ENCODE results near the gene RAB6A.
A peak's percentile ranks its signal among the peaks of the same experiment; 100 is the strongest.

The RAB6A gene

DNA sequence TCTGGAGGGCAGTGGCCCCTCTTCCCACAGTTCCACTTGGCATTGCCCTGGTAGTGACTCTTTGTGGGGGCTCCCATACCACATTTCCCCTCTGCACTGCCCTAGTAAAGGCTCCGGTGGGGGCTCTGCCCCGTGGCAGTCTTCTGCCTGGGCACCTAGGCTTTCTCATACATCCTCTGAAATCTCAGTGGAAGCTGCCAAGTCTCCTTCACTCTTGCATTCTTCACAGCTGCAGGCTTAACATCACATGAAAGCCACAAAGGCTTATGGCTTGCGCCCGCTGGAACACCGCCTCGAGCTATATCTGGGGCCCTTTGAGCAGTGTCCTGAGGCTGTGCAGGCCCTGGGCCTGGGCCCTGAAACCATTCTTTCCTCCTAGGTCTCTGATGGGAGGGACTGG lies 89.2 kb downstream of the RAB6A start:
- Histone ChIP-seq H3K36me3 (ENCODE audit: control insufficient read depth, insufficient read depth, low read length) (no peaks in the 10 kb centered on the region), H3K27ac (ENCODE audit: low read length) (no peak overlapping the region)
- no CpG with 5 or more reads among the region's 6 CpGs for whole genome bisulfite sequencing (ENCODE audit: insufficient coverage, insufficient read length)

DNA sequence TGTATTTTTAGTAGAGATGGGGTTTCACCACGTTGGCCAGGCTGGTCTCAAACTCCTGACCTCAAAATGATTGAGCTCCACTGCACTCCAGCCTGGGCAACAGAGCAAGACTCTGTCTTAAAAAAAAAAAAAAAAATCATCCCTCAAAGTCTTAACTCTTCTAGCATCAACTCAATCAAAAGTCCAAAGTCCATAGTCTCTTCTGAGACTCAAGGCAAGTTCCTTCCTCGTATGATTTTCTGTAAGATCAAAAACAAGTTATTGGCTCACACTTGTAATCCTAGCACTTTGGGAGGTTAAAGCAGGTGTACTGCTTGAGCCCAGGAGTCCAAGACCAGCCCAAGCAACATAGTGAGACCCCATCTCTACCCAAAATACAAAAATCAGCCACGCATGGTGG lies 90.1 kb downstream of the RAB6A start:
- Histone ChIP-seq H3K27ac (ENCODE audit: low read length) (no peak overlapping the region), H3K27me3 (ENCODE audit: control insufficient read depth, insufficient read depth, low read length) (no peaks in the 10 kb centered on the region), H3K36me3 (ENCODE audit: control insufficient read depth, insufficient read depth, low read length) (no peaks in the 10 kb centered on the region), H3K4me3 (ENCODE audit: low read length) (no peak overlapping the region), H3K9me3 (ENCODE audit: control insufficient read depth, insufficient read depth, low read length) (no peaks in the 10 kb centered on the region), H3K4me1 (ENCODE audit: control insufficient read depth, insufficient read depth, low read length) (no peaks in the 10 kb centered on the region)
- no peak for DNase-seq (ENCODE audit: low read depth, low spot score)
- no CpG with 5 or more reads among the region's 3 CpGs for WGBS (ENCODE audit: insufficient coverage, insufficient read length)

More for the DNA sequence above, 89.2 kb downstream of the RAB6A start:
- H3K27me3 ChIP-seq (ENCODE audit: control insufficient read depth, insufficient read depth, low read length) = no peaks in the 10 kb centered on the region
- no peak overlapping the region for H3K4me3 ChIP-seq (ENCODE audit: low read length)
- no peak for DNase-seq (ENCODE audit: low read depth, low spot score)
- H3K4me1 ChIP-seq (ENCODE audit: control insufficient read depth, insufficient read depth, low read length) = no peaks in the 10 kb centered on the region
- no peaks in the 10 kb centered on the region for H3K9me3 ChIP-seq (ENCODE audit: control insufficient read depth, insufficient read depth, low read length)

- no peaks in the 10 kb centered on the region for H3K36me3 ChIP-seq (ENCODE audit: control insufficient read depth, insufficient read depth, low read length)
- no peaks in the 10 kb centered on the region for H3K9me3 ChIP-seq (ENCODE audit: control insufficient read depth, insufficient read depth, low read length)
- H3K27me3 ChIP-seq (ENCODE audit: control insufficient read depth, insufficient read depth, low read length) = no peaks in the 10 kb centered on the region
- no peak overlapping the region for H3K27ac ChIP-seq (ENCODE audit: low read length)
- WGBS (ENCODE audit: insufficient coverage, insufficient read length) = no CpG with 5 or more reads among the region's 1 CpG
- no peak for DNase-seq (ENCODE audit: low read depth, low spot score)
- no peaks in the 10 kb centered on the region for H3K4me1 ChIP-seq (ENCODE audit: control insufficient read depth, insufficient read depth, low read length)
- no peak overlapping the region for H3K4me3 ChIP-seq (ENCODE audit: low read length)
These were observed 93.0 kb downstream of the RAB6A start for GRCh38 chr11:73667891-73668290.

DNA sequence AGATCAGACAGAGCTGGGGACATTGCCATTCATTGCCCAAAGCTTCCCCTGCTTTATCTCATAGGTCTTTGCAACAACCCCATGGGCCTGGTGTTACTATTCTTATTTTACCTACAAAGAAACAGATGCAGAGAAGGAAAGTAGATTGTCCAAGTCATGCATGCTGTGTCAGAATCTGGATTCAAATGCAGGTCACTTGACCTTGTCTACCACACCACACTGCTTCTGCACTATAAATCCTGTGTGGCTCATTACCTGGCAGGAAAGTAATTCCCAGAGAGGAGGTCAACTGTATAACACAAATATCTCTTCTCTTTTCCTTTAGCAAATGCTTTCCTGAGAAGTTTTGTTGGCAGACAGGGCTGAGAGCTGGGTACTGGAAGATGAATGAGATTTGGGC lies 96.0 kb downstream of the RAB6A start:
- H3K4me1 ChIP-seq (ENCODE audit: control insufficient read depth, insufficient read depth, low read length) = no peaks in the 10 kb centered on the region
- no peak for DNase-seq (ENCODE audit: low read depth, low spot score)
- H3K27ac ChIP-seq (ENCODE audit: low read length) = no peak overlapping the region
- no peak overlapping the region for H3K4me3 ChIP-seq (ENCODE audit: low read length)
- H3K9me3 ChIP-seq (ENCODE audit: control insufficient read depth, insufficient read depth, low read length) = no peaks in the 10 kb centered on the region
- no peaks in the 10 kb centered on the region for H3K36me3 ChIP-seq (ENCODE audit: control insufficient read depth, insufficient read depth, low read length)
- H3K27me3 ChIP-seq (ENCODE audit: control insufficient read depth, insufficient read depth, low read length) = no peaks in the 10 kb centered on the region

DNA sequence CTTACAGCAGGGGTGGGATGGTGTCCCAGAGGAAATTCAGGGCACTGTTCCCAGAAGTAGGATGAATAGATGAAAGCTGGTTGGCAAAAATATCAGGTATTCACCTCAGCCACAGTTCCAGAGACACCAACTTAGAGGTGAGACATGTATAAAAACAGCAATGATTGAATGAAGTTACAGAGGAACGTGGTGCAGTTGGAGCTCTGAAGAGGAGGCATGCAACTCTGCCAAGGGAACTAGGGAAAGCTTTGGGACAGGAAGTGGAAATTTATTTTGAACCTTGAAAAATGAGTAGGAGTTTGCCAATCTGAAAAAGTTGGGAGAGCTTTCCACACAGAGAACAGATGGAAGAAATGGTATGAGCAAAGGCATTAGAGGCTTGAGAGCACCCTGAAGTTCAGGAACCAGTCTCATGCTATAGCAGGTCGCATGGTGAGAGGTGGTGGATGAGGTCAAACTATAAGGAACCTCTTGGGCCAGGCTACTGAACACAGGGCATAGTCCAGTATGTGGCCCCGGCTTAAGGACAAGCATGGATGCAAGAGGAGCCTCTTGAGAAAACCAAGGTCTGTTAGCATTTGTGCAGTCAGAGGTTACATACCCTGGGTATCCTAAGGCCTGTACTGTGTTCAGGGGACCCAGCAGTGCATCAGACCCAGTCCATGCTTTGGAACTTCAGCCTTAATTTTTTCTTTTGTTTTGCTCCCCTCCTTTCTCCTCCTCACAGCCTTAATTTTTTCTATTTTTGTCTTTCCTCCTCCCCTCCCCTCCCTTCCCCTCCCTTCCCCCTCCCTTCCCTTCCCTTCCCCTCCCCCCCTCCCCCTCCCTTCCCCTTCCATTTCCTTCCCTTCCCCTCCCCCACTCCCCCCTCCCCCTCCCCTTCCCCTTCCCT lies 97.0 kb downstream of the RAB6A start:
- no peaks in the 10 kb centered on the region for H3K9me3 ChIP-seq (ENCODE audit: control insufficient read depth, insufficient read depth, low read length)
- WGBS (ENCODE audit: insufficient coverage, insufficient read length) = no CpG with 5 or more reads among the region's 3 CpGs
- H3K4me3 ChIP-seq (ENCODE audit: low read length) = no peak overlapping the region
- no peak for DNase-seq (ENCODE audit: low read depth, low spot score)
- H3K36me3 ChIP-seq (ENCODE audit: control insufficient read depth, insufficient read depth, low read length) = no peaks in the 10 kb centered on the region
- H3K27ac ChIP-seq (ENCODE audit: low read length) = no peak overlapping the region
- H3K4me1 ChIP-seq (ENCODE audit: control insufficient read depth, insufficient read depth, low read length) = no peaks in the 10 kb centered on the region
- no peaks in the 10 kb centered on the region; the same call in 1 of the 2 replicates for H3K27me3 ChIP-seq (ENCODE audit: control insufficient read depth, insufficient read depth, low read length)

- Histone ChIP-seq H3K27ac (ENCODE audit: low read length) (no peak overlapping the region), H3K4me3 (ENCODE audit: low read length) (no peak overlapping the region), H3K27me3 (ENCODE audit: control insufficient read depth, insufficient read depth, low read length) (no peaks in the 10 kb centered on the region; the same call in 1 of the 2 replicates), H3K9me3 (ENCODE audit: control insufficient read depth, insufficient read depth, low read length) (no peaks in the 10 kb centered on the region), H3K4me1 (ENCODE audit: control insufficient read depth, insufficient read depth, low read length) (no peaks in the 10 kb centered on the region), H3K36me3 (ENCODE audit: control insufficient read depth, insufficient read depth, low read length) (no peaks in the 10 kb centered on the region)
- no peak for DNase-seq (ENCODE audit: low read depth, low spot score)
- WGBS (ENCODE audit: insufficient coverage, insufficient read length) = no CpG with 5 or more reads among the region's 3 CpGs
These were observed 98.3 kb downstream of the RAB6A start for GRCh38 chr11:73662445-73663157.

- Histone ChIP-seq H3K27ac (ENCODE audit: low read length) (no peak overlapping the region), H3K9me3 (ENCODE audit: control insufficient read depth, insufficient read depth, low read length) (no peaks in the 10 kb centered on the region), H3K36me3 (ENCODE audit: control insufficient read depth, insufficient read depth, low read length) (no peaks in the 10 kb centered on the region), H3K4me1 (ENCODE audit: control insufficient read depth, insufficient read depth, low read length) (no peaks in the 10 kb centered on the region), H3K4me3 (ENCODE audit: low read length) (peak overlapping the region; percentile 15; the same call in 1 of the 2 replicates), H3K27me3 (ENCODE audit: control insufficient read depth, insufficient read depth, low read length) (no peaks in the 10 kb centered on the region; the same call in 1 of the 2 replicates)
- peak; percentile 91 for DNase-seq (ENCODE audit: low read depth, low spot score)
- WGBS (ENCODE audit: insufficient coverage, insufficient read length) = no CpG with 5 or more reads among the region's 40 CpGs
These were observed 99.7 kb downstream of the RAB6A start for GRCh38 chr11:73661035-73661628.

- DNase-seq (ENCODE audit: low read depth, low spot score) = no peak
- Histone ChIP-seq H3K9me3 (ENCODE audit: control insufficient read depth, insufficient read depth, low read length) (no peaks in the 10 kb centered on the region), H3K27ac (ENCODE audit: low read length) (no peak overlapping the region), H3K36me3 (ENCODE audit: control insufficient read depth, insufficient read depth, low read length) (no peaks in the 10 kb centered on the region), H3K4me1 (ENCODE audit: control insufficient read depth, insufficient read depth, low read length) (no peaks in the 10 kb centered on the region), H3K4me3 (ENCODE audit: low read length) (no peak overlapping the region), H3K27me3 (ENCODE audit: control insufficient read depth, insufficient read depth, low read length) (no peaks in the 10 kb centered on the region; the same call in 1 of the 2 replicates)
- no CpG with 5 or more reads among the region's 25 CpGs for WGBS (ENCODE audit: insufficient coverage, insufficient read length)
These were observed 100.3 kb downstream of the RAB6A start for GRCh38 chr11:73660497-73661034.

DNA sequence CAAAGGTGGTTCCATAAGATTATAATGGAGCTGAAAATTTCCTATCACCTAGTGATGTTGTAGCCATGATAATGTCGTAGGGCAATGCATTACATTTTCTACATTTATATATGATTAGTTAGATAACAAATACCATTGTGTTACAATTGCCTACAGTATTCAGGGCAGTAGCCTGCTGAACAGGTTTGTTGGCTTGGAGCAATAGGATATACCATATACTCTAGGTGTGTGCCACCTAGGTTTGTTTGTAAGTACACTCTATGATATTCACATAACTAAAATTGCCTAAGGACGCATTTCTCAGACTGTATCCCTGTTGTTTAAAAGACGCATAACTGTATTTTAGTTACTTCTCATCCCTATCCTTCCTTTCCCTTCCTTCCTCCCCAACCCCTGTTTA lies 100.9 kb downstream of the RAB6A start:
- Histone ChIP-seq H3K27ac (ENCODE audit: low read length) (no peak overlapping the region), H3K27me3 (ENCODE audit: control insufficient read depth, insufficient read depth, low read length) (no peaks in the 10 kb centered on the region; the same call in 1 of the 2 replicates), H3K4me1 (ENCODE audit: control insufficient read depth, insufficient read depth, low read length) (no peaks in the 10 kb centered on the region), H3K4me3 (ENCODE audit: low read length) (no peak overlapping the region), H3K9me3 (ENCODE audit: control insufficient read depth, insufficient read depth, low read length) (no peaks in the 10 kb centered on the region), H3K36me3 (ENCODE audit: control insufficient read depth, insufficient read depth, low read length) (no peaks in the 10 kb centered on the region)
- no peak for DNase-seq (ENCODE audit: low read depth, low spot score)
- WGBS (ENCODE audit: insufficient coverage, insufficient read length) = no CpG with 5 or more reads among the region's 3 CpGs

- Histone ChIP-seq H3K9me3 (ENCODE audit: control insufficient read depth, insufficient read depth, low read length) (no peaks in the 10 kb centered on the region), H3K27ac (ENCODE audit: low read length) (no peak overlapping the region), H3K27me3 (ENCODE audit: control insufficient read depth, insufficient read depth, low read length) (no peaks in the 10 kb centered on the region; the same call in 1 of the 2 replicates), H3K36me3 (ENCODE audit: control insufficient read depth, insufficient read depth, low read length) (no peaks in the 10 kb centered on the region), H3K4me3 (ENCODE audit: low read length) (no peak overlapping the region), H3K4me1 (ENCODE audit: control insufficient read depth, insufficient read depth, low read length) (peaks cover 2% of the 10 kb centered on the region; the same call in 1 of the 2 replicates)
- no CpG with 5 or more reads among the region's 3 CpGs for WGBS (ENCODE audit: insufficient coverage, insufficient read length)
- no peak for DNase-seq (ENCODE audit: low read depth, low spot score)
These were observed 103.9 kb downstream of the RAB6A start for GRCh38 chr11:73656985-73657384.
